Endothelial cell of umbilical vein (primary cell): ENCODE results near the gene INKA1. TPM values are rescaled to one million over a fixed set of nuclear protein-coding genes. Genes with fewer than 3 reads are reported as not detected.

Experiments used
- BruUV-seq: library from RNA; stranded (reverse); fragments of 400-500 nt; replicated peaks from 2 replicates; lab custom pipeline; 2021; lab: Mats Ljungman, UMichigan
- CTCF ChIA-PET: fragments of 300-600, 350-600 bp; sonication (Branson Sonifier 250); formaldehyde crosslinking; loops from one replicate; lab custom pipeline; 2021; ENCODE audit warnings: antibody characterized with exemption, inconsistent platforms; lab: Charles Lee
- POLR2A ChIA-PET: fragments of 300-600, 350-600 bp; sonication (Branson Sonifier 250); formaldehyde crosslinking; loops from one replicate; lab custom pipeline; 2021; ENCODE audit warnings: antibody characterized with exemption, inconsistent platforms; lab: Charles Lee
- DNase-seq: peaks from one replicate; pipeline ENCODE4 v3.0.0-alpha.2; 2011; ENCODE audit warnings: low read depth, low spot score
- FAIRE-seq: peaks from 2 replicates; lab custom pipeline; 2011; peaks lifted over from hg19 to GRCh38; lab: Jason Lieb, UNC
- H2AFZ ChIP-seq: 2 replicates; pipeline ENCODE4 v1.6.0; 2012; ENCODE audit warnings: low read depth, low read length, control low read depth, inconsistent platforms
- H3K27ac ChIP-seq: 2 replicates; pipeline ENCODE4 v1.5.1; 2011; ENCODE audit warnings: low read depth, mild to moderate bottlenecking, control low read depth, low read length, moderate library complexity; ENCODE audit not compliant: insufficient read depth
- H3K27me3 ChIP-seq, 2 experiments: 2 replicates each; pipeline versions ENCODE4 v1.6.0 to v1.6.1; 2011; ENCODE audit warnings: low read length in 2 of 2, mixed read lengths in 1 of 2; ENCODE audit not compliant: control insufficient read depth in 2 of 2, insufficient read depth in 2 of 2
- H3K36me3 ChIP-seq, 2 experiments: 2 replicates in 1 of 2; 3 replicates in 1 of 2; pipeline ENCODE4 v1.5.1; 2011; ENCODE audit warnings: low read length in 2 of 2, mild to moderate bottlenecking in 1 of 2, moderate library complexity in 1 of 2; ENCODE audit not compliant: control insufficient read depth in 2 of 2, insufficient read depth in 2 of 2; ENCODE audit errors: extremely low read depth in 1 of 2
- H3K4me1 ChIP-seq: 3 replicates; pipeline ENCODE4 v1.5.1; 2011; ENCODE audit warnings: mild to moderate bottlenecking, low read length; ENCODE audit not compliant: control insufficient read depth, insufficient read depth; ENCODE audit errors: extremely low read depth
- H3K4me2 ChIP-seq: 2 replicates; pipeline ENCODE4 v1.6.1; 2011; ENCODE audit warnings: low read length, control low read depth, mixed read lengths; ENCODE audit not compliant: insufficient read depth
- H3K4me3 ChIP-seq, 3 experiments: fragments of 200-600 bp in 1 of 3; sonication (generic), shearing (Covaris generic) in 1 of 3; replicated peaks in 1 of 3; 2 replicates each; pipeline ENCODE4 v1.5.1; 2011 to 2016; ENCODE audit warnings: control low read depth in 3 of 3, low read length in 3 of 3, mild to moderate bottlenecking in 2 of 3, inconsistent platforms in 1 of 3, low read depth in 1 of 3, moderate library complexity in 1 of 3; ENCODE audit not compliant: insufficient read depth in 1 of 3
- H3K79me2 ChIP-seq: 2 replicates; pipeline ENCODE4 v1.6.0; 2012; ENCODE audit warnings: low read length, inconsistent platforms; ENCODE audit not compliant: control insufficient read depth, insufficient read depth
- H3K9ac ChIP-seq: replicated peaks from 2 replicates; pipeline ENCODE3; 2011; ENCODE audit warnings: low read length, control low read depth; ENCODE audit not compliant: insufficient read depth; ENCODE audit errors: extremely low read depth
- H3K9me1 ChIP-seq: replicated peaks from 3 replicates; pipeline ENCODE4 v1.6.0; 2011; ENCODE audit warnings: mild to moderate bottlenecking, low read length; ENCODE audit not compliant: control insufficient read depth, insufficient read depth; ENCODE audit errors: extremely low read depth
- H3K9me3 ChIP-seq: replicated peaks from 2 replicates; pipeline ENCODE4 v1.5.1; 2012; ENCODE audit warnings: low read length, inconsistent platforms; ENCODE audit not compliant: control insufficient read depth, insufficient read depth
- H4K20me1 ChIP-seq: replicated peaks from 2 replicates; pipeline ENCODE3; 2011; ENCODE audit warnings: mild to moderate bottlenecking, low read length; ENCODE audit not compliant: control insufficient read depth, insufficient read depth; ENCODE audit errors: extremely low read depth
- EZH2 ChIP-seq: IDR thresholded peaks from 2 replicates; pipeline ENCODE4 v1.6.1; 2012; ENCODE audit warnings: borderline replicate concordance, low read depth, mild to moderate bottlenecking, moderate library complexity, low read length, inconsistent platforms; ENCODE audit not compliant: severe bottlenecking
- FOS ChIP-seq: IDR thresholded peaks from 2 replicates; pipeline ENCODE4 v1.6.1; 2011; ENCODE audit warnings: mild to moderate bottlenecking, low read length, moderate library complexity, borderline replicate concordance; ENCODE audit not compliant: insufficient read depth
- GATA2 ChIP-seq: IDR thresholded peaks from 2 replicates; pipeline ENCODE4 v1.7.0; 2011; ENCODE audit warnings: low read depth, mild to moderate bottlenecking, moderate library complexity, mixed read lengths, low read length; ENCODE audit not compliant: insufficient read length, insufficient read depth
- JUN ChIP-seq: IDR thresholded peaks from 2 replicates; pipeline ENCODE4 v1.6.1; 2011; ENCODE audit warnings: borderline replicate concordance, low read depth; ENCODE audit not compliant: insufficient read length, insufficient read depth
- MYC ChIP-seq: IDR thresholded peaks from one replicate; pipeline ENCODE4 v1.6.1; 2011; ENCODE audit warnings: mild to moderate bottlenecking, low read depth, low read length
- POLR2A ChIP-seq: IDR thresholded peaks from 2 replicates; pipeline ENCODE4 v1.6.1; 2012; ENCODE audit warnings: low read depth, mild to moderate bottlenecking, control low read depth, low read length
- POLR2AphosphoS5 ChIP-seq: IDR thresholded peaks from 2 replicates; pipeline ENCODE4 v1.6.1; 2012; ENCODE audit warnings: low read depth, mild to moderate bottlenecking, control low read depth, low read length, moderate library complexity; ENCODE audit not compliant: insufficient read depth
- dilution Hi-C: fragments of 300-500 bp; cut with MboI; formaldehyde crosslinking; loops from one replicate; pipeline ENCODE4 v1.15.0; 2019; ENCODE audit warnings: low sequenced_read_pairs; ENCODE audit not compliant: extremely low pct_ligation_motif_present
- intact Hi-C: fragments of 100-400 bp; cut with micrococcal nuclease; formaldehyde crosslinking; loops from one replicate; pipeline ENCODE4 v1.10.0; 2022
- polyA plus RNA-seq, 4 experiments: library from polyadenylated mRNA; depleted of rRNA in 3 of 4; stranded (reverse) in 3 of 4; unstranded in 1 of 4; fragments of >200 nt; gene quantifications; 2 replicates each; pipeline versions ENCODE4 v1.2.1 to v1.2.3, GENCODE V29; 2011 to 2012; ENCODE audit warnings: missing spikeins in 1 of 4
- total RNA-seq: library from RNA; stranded (reverse); gene quantifications from 2 replicates; pipeline ENCODE4 v1.2.3, GENCODE V29; 2021
- TF ChIP-seq, protein P1 (sequence below), 2 donors: IDR thresholded peaks; 1 replicate in 1 of 2; 2 replicates in 1 of 2; pipeline ENCODE4 v1.5.1; 2011; ENCODE audit warnings: low read length in 2 of 2, mild to moderate bottlenecking in 2 of 2, moderate library complexity in 2 of 2, control low read depth in 1 of 2, inconsistent platforms in 1 of 2, low read depth in 1 of 2; ENCODE audit not compliant: insufficient read depth in 1 of 2; ENCODE audit errors: extremely low read depth in 1 of 2
- TF ChIP-seq, protein P2 (sequence below): IDR thresholded peaks from 2 replicates; pipeline ENCODE4 v1.6.1; 2011; ENCODE audit not compliant: insufficient read depth, insufficient read length

INKA1 gene
- total and polyA plus RNA-seq, 2 donors (not counting 3 experiments of a cell fraction or from before 2014, with no cell fraction given): 24.0 to 37.8 TPM

DNA sequence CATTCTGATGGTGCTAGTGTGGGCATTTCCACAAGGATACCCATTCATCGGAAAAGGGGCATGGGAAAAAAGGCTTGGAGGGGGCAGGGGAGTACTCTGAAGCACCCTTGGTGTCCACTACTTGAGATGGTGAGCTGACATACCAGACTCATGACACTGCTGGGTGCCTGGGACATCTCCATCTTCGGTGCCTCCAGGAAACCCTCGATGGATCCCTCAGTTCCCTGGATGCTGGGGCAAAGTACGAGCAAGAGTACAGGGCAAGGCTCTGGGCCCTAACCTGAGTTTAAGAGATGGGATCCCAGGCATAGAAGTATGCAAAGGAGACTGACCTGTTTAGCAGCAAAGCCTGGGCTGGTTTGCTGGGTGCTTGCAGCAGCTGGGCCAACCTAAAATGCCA, 11.5 kb upstream of the INKA1 start:
- Histone ChIP-seq H2AFZ (no peak overlapping the region), H3K4me1 (peaks cover 9% of the 10 kb centered on the region), H4K20me1 (no peaks in the 10 kb centered on the region), H3K4me2 (no peak overlapping the region), H3K27ac (no peak overlapping the region), H3K27me3 (no peaks in the 10 kb centered on the region), H3K36me3 (no peaks in the 10 kb centered on the region), H3K9me1 (no peaks in the 10 kb centered on the region), H3K9ac (no peak overlapping the region), H3K9me3 (no peaks in the 10 kb centered on the region), H3K4me3 (no peak overlapping the region), H3K79me2 (no peaks in the 10 kb centered on the region)
- TF ChIP-seq, protein P1, sequence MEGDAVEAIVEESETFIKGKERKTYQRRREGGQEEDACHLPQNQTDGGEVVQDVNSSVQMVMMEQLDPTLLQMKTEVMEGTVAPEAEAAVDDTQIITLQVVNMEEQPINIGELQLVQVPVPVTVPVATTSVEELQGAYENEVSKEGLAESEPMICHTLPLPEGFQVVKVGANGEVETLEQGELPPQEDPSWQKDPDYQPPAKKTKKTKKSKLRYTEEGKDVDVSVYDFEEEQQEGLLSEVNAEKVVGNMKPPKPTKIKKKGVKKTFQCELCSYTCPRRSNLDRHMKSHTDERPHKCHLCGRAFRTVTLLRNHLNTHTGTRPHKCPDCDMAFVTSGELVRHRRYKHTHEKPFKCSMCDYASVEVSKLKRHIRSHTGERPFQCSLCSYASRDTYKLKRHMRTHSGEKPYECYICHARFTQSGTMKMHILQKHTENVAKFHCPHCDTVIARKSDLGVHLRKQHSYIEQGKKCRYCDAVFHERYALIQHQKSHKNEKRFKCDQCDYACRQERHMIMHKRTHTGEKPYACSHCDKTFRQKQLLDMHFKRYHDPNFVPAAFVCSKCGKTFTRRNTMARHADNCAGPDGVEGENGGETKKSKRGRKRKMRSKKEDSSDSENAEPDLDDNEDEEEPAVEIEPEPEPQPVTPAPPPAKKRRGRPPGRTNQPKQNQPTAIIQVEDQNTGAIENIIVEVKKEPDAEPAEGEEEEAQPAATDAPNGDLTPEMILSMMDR (IDR thresholded peaks at IDR 0.05; ENCODE audit: extremely low read depth in 1 of 2, insufficient read depth in 1 of 2, low read depth in 1 of 2, low read length in 2 of 2): no peak
- TF ChIP-seq, protein P2, sequence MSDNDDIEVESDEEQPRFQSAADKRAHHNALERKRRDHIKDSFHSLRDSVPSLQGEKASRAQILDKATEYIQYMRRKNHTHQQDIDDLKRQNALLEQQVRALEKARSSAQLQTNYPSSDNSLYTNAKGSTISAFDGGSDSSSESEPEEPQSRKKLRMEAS: no peak
- no peak for TF ChIP-seq POLR2AphosphoS5
- no peak for TF ChIP-seq POLR2A
- no TSS peak for BruUV-seq
- ChIA-PET POLR2A (no interaction called here), CTCF (no interaction called here)
- intact Hi-C loops (no loop called here), dilution Hi-C loops (no loop called here)
- DNase-seq (no peak), FAIRE-seq (no peak)

DNA sequence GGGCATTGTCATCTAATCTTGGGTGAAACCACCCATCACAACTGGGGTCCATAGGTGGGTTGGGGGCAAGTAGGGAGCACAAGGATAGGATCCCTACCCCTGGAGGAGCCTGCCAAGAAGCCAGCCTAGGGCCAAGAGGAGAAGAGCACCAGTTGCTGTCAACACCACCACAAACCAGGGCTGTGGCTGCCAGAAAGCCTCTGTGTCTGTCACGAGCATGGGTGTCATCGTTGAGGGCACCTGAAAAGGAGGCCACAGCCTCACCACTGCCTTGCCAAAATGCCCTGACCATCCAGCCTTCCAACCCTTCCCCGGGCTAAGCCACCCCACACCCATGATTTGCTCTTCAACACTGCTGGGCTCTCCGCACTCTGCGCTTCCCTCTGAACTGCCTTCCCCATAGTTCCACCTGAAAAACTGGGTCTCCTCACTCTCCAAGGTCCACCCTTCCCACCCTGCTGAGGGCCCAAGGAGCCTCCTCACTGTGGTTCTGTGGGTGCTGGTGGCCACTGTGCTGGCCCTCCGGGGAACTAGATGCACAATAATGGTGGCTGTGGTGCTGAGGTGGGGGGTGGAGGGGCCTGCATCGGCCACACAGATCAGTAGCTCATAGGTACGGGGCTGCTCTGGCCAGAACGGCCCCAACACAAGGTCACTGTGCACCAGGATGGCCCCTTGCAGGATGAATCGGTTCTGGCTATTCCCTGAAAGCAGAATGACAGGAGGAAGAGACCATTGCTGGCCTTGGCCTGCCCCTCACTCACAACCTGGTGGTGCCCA, 10.5 kb upstream of the INKA1 start:
- Histone ChIP-seq H3K4me2 (no peak overlapping the region), H2AFZ (no peak overlapping the region), H3K4me1 (peaks cover 3% of the 10 kb centered on the region), H3K79me2 (no peaks in the 10 kb centered on the region), H3K9me3 (no peaks in the 10 kb centered on the region), H4K20me1 (no peaks in the 10 kb centered on the region), H3K27ac (no peak overlapping the region), H3K36me3 (no peaks in the 10 kb centered on the region), H3K9ac (no peak overlapping the region), H3K9me1 (no peaks in the 10 kb centered on the region), H3K27me3 (no peaks in the 10 kb centered on the region), H3K4me3 (no peak overlapping the region)
- FAIRE-seq (no peak), DNase-seq (no peak)
- dilution Hi-C loops (no loop called here), intact Hi-C loops (no loop called here)
- BruUV-seq: no TSS peak
- ChIA-PET POLR2A (no interaction called here), CTCF (no interaction called here)
- TF ChIP-seq EZH2 (no peak), POLR2A (no peak), JUN (no peak), FOS (no peak), POLR2AphosphoS5 (no peak), GATA2 (no peak), MYC (no peak)
- TF ChIP-seq, protein P2: no peak
- TF ChIP-seq, protein P1 (IDR thresholded peaks at IDR 0.05; ENCODE audit: extremely low read depth in 1 of 2, insufficient read depth in 1 of 2, low read depth in 1 of 2, low read length in 2 of 2): no peak
